ENCODE results near the gene GOLT1A. TPM values are rescaled to one million over a fixed set of nuclear protein-coding genes. Genes with fewer than 3 reads are reported as not detected.

The GOLT1A gene
- total RNA-seq, 1 donor from 2014 or later, result 0.50 TPM

- no peak overlapping the region for H3K27ac ChIP-seq (ENCODE audit: low read depth, low read length)
- no peak for DNase-seq (ENCODE audit: low read depth)
- H3K4me3 ChIP-seq (ENCODE audit: insufficient read depth, low read depth, low read length), result no peak overlapping the region
- H3K36me3 ChIP-seq (ENCODE audit: insufficient read depth, low read length), result no peaks in the 10 kb centered on the region
- no peak overlapping the region for H3K4me2 ChIP-seq (ENCODE audit: low read length)
- H3K27ac Mint-ChIP-seq (ENCODE audit: unreplicated experiment), result no peak overlapping the region
- H3K4me1 ChIP-seq (ENCODE audit: insufficient read depth, low read length), result peaks cover 15% of the 10 kb centered on the region
- peaks cover 9% of the 10 kb centered on the region for H3K4me1 Mint-ChIP-seq (ENCODE audit: low read depth, unreplicated experiment)
- no peaks in the 10 kb centered on the region for H4K20me1 ChIP-seq (ENCODE audit: insufficient read depth, low read length)
- FAIRE-seq, result no peak
- TF ChIP-seq, protein P1, sequence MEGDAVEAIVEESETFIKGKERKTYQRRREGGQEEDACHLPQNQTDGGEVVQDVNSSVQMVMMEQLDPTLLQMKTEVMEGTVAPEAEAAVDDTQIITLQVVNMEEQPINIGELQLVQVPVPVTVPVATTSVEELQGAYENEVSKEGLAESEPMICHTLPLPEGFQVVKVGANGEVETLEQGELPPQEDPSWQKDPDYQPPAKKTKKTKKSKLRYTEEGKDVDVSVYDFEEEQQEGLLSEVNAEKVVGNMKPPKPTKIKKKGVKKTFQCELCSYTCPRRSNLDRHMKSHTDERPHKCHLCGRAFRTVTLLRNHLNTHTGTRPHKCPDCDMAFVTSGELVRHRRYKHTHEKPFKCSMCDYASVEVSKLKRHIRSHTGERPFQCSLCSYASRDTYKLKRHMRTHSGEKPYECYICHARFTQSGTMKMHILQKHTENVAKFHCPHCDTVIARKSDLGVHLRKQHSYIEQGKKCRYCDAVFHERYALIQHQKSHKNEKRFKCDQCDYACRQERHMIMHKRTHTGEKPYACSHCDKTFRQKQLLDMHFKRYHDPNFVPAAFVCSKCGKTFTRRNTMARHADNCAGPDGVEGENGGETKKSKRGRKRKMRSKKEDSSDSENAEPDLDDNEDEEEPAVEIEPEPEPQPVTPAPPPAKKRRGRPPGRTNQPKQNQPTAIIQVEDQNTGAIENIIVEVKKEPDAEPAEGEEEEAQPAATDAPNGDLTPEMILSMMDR (IDR thresholded peaks at IDR 0.05; ENCODE audit: insufficient read depth, low read depth, low read length), result no peak
- no peak for TF ChIP-seq EZH2 (IDR thresholded peaks at IDR 0.05; ENCODE audit: insufficient read depth, low read length)
- H3K9ac ChIP-seq (ENCODE audit: low read length), result no peak overlapping the region
- H3K9me3 Mint-ChIP-seq (ENCODE audit: unreplicated experiment), result no peaks in the 10 kb centered on the region
- H3K36me3 Mint-ChIP-seq (ENCODE audit: low read depth, unreplicated experiment), result peaks cover under 1% of the 10 kb centered on the region
- H3K9me3 ChIP-seq (ENCODE audit: insufficient read depth, low read depth, low read length), result no peaks in the 10 kb centered on the region
- no peak overlapping the region for H2AFZ ChIP-seq (ENCODE audit: low read depth, low read length)
- no peak overlapping the region for H3K4me3 Mint-ChIP-seq (ENCODE audit: unreplicated experiment)
- H3K79me2 ChIP-seq (ENCODE audit: insufficient read depth, low read length), result no peaks in the 10 kb centered on the region
- peaks cover 7% of the 10 kb centered on the region for H3K27me3 ChIP-seq (ENCODE audit: insufficient read depth, low read length)
- peaks cover 8% of the 10 kb centered on the region for H3K27me3 Mint-ChIP-seq (ENCODE audit: low read depth, unreplicated experiment)
Observed at GRCh38 chr1:204203206-204203767, 10.5 kb downstream of the GOLT1A start.

- H3K4me2 ChIP-seq (ENCODE audit: low read length), result no peak overlapping the region
- H3K4me3 ChIP-seq (ENCODE audit: insufficient read depth, low read depth, low read length), result no peak overlapping the region
- Mint-ChIP-seq H3K4me1 (ENCODE audit: low read depth, unreplicated experiment) (peaks cover 12% of the 10 kb centered on the region), H3K4me3 (ENCODE audit: unreplicated experiment) (no peak overlapping the region), H3K36me3 (ENCODE audit: low read depth, unreplicated experiment) (peaks cover 2% of the 10 kb centered on the region), H3K27me3 (ENCODE audit: low read depth, unreplicated experiment) (peaks cover 6% of the 10 kb centered on the region), H3K9me3 (ENCODE audit: unreplicated experiment) (no peaks in the 10 kb centered on the region), H3K27ac (ENCODE audit: unreplicated experiment) (no peak overlapping the region)
- H3K27me3 ChIP-seq (ENCODE audit: insufficient read depth, low read length), result peaks cover 7% of the 10 kb centered on the region
- H3K36me3 ChIP-seq (ENCODE audit: insufficient read depth, low read length), result no peaks in the 10 kb centered on the region
- H3K27ac ChIP-seq (ENCODE audit: low read depth, low read length), result no peak overlapping the region
- FAIRE-seq (no peak), DNase-seq (ENCODE audit: low read depth) (no peak)
- H3K9me3 ChIP-seq (ENCODE audit: insufficient read depth, low read depth, low read length), result no peaks in the 10 kb centered on the region
- H4K20me1 ChIP-seq (ENCODE audit: insufficient read depth, low read length), result no peaks in the 10 kb centered on the region
- peaks cover 20% of the 10 kb centered on the region for H3K4me1 ChIP-seq (ENCODE audit: insufficient read depth, low read length)
- H2AFZ ChIP-seq (ENCODE audit: low read depth, low read length), result no peak overlapping the region
- no peaks in the 10 kb centered on the region for H3K79me2 ChIP-seq (ENCODE audit: insufficient read depth, low read length)
- no peak overlapping the region for H3K9ac ChIP-seq (ENCODE audit: low read length)
- TF ChIP-seq, protein P1 (IDR thresholded peaks at IDR 0.05; ENCODE audit: insufficient read depth, low read depth, low read length), result no peak
- TF ChIP-seq EZH2 (IDR thresholded peaks at IDR 0.05; ENCODE audit: insufficient read depth, low read length), result no peak
Observed at GRCh38 chr1:204202481-204202880, 11.3 kb downstream of the GOLT1A start.

DNA sequence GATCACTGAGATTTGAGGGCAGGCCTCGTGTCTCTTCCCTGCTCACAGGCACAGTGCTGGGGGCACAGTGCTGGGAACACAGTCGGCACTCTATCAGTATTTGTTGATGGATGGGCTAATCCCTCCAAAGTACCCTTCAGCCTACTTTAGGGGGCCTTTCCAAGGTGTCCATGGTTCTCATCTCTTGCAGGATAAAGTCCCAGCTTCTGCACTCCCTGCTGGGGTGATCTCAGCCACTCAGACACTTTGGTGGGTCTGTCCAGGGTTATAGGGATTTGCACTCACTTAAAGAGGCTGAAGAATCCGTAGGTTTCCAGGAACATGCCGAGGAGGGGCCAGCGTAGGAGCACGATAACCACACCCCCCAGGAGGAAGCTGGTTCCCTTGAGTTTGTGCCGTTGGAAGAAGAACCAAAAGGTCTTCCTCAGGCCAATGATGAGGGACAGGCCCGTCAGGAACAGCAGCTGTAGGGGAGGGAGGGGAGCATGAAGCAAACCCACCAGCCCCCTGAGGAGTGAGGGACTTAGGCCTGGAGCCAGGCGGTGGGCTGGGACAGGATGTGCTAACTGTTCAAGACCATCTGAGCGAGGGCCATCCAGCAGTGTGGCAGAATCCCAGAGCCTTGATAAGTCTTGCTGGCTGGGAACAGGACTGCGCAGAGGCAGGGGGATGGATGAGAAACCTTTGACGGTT, 12.3 kb downstream of the GOLT1A start:
- Histone ChIP-seq H4K20me1 (ENCODE audit: insufficient read depth, low read length) (no peaks in the 10 kb centered on the region), H3K9ac (ENCODE audit: low read length) (no peak overlapping the region), H3K4me3 (ENCODE audit: insufficient read depth, low read depth, low read length) (no peak overlapping the region), H2AFZ (ENCODE audit: low read depth, low read length) (no peak overlapping the region), H3K36me3 (ENCODE audit: insufficient read depth, low read length) (no peaks in the 10 kb centered on the region), H3K4me2 (ENCODE audit: low read length) (no peak overlapping the region), H3K79me2 (ENCODE audit: insufficient read depth, low read length) (no peaks in the 10 kb centered on the region), H3K9me3 (ENCODE audit: insufficient read depth, low read depth, low read length) (no peaks in the 10 kb centered on the region), H3K27ac (ENCODE audit: low read depth, low read length) (no peak overlapping the region), H3K27me3 (ENCODE audit: insufficient read depth, low read length) (peaks cover 3% of the 10 kb centered on the region), H3K4me1 (ENCODE audit: insufficient read depth, low read length) (peaks cover 24% of the 10 kb centered on the region)
- TF ChIP-seq EZH2 (IDR thresholded peaks at IDR 0.05; ENCODE audit: insufficient read depth, low read length), result no peak
- TF ChIP-seq, protein P1 (IDR thresholded peaks at IDR 0.05; ENCODE audit: insufficient read depth, low read depth, low read length), result no peak
- no peak for FAIRE-seq
- peaks cover 2% of the 10 kb centered on the region for H3K36me3 Mint-ChIP-seq (ENCODE audit: low read depth, unreplicated experiment)
- no peak overlapping the region for H3K4me3 Mint-ChIP-seq (ENCODE audit: unreplicated experiment)
- H3K27me3 Mint-ChIP-seq (ENCODE audit: low read depth, unreplicated experiment), result peaks cover 3% of the 10 kb centered on the region
- no peak overlapping the region for H3K27ac Mint-ChIP-seq (ENCODE audit: unreplicated experiment)
- DNase-seq (ENCODE audit: low read depth), result no peak
- H3K9me3 Mint-ChIP-seq (ENCODE audit: unreplicated experiment), result no peaks in the 10 kb centered on the region
- peaks cover 17% of the 10 kb centered on the region for H3K4me1 Mint-ChIP-seq (ENCODE audit: low read depth, unreplicated experiment)

Data from astrocyte (in vitro differentiated cells and primary cell).